ENCODE data around the gene ATP6V0B. TPM values are rescaled to one million over a fixed set of nuclear protein-coding genes. Genes with fewer than 3 reads are reported as not detected.

ATP6V0B gene
- total RNA-seq, 4 donors from 2014 or later: 111 to 223 (median 139) TPM

DNA sequence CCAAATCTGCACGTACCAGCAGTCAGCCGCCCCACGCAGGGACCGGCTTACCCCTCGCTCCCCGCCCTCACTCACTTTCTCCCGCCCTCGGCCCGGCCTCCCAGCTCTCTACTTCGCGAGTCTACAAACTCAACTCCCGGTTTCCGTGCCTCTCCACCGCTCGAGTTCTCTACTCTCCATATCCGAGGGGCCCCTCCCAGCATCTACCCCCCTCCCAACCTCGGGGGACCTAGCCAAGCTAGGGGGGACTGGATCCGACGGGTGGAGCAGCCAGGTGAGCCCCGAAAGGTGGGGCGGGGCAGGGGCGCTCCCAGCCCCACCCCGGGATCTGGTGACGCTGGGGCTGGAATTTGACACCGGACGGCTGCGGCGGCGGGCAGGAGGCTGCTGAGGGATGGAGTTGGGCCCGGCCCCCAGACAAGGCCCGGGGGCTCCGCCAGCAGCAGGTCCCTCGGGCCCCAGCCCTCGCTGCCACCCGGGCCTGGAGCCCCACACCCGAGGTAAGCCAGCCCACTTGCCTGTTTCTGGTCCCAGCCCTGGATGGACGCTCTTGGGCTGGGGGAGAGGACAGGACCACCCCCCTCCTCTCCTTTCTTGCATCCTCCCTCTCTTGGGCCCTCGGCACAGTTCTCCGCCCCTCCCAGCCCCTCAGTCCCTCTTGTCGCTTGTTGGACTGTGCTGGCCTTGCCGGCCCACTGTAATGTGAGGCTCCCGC lies 41.2 kb upstream of the ATP6V0B start, which contains the start of gene ARTN:
ARTN (plus strand) TSS at position 416 of the 715 bp plus-strand sequence. CDS start 1,856 bp downstream, outside the sequence.
- TF ChIP-seq CTCF (IDR thresholded peaks at IDR 0.05): no peak
- no peak for DNase-seq (ENCODE audit: low spot score)
- no peak for ATAC-seq (ENCODE audit: low FRiP score)

DNA sequence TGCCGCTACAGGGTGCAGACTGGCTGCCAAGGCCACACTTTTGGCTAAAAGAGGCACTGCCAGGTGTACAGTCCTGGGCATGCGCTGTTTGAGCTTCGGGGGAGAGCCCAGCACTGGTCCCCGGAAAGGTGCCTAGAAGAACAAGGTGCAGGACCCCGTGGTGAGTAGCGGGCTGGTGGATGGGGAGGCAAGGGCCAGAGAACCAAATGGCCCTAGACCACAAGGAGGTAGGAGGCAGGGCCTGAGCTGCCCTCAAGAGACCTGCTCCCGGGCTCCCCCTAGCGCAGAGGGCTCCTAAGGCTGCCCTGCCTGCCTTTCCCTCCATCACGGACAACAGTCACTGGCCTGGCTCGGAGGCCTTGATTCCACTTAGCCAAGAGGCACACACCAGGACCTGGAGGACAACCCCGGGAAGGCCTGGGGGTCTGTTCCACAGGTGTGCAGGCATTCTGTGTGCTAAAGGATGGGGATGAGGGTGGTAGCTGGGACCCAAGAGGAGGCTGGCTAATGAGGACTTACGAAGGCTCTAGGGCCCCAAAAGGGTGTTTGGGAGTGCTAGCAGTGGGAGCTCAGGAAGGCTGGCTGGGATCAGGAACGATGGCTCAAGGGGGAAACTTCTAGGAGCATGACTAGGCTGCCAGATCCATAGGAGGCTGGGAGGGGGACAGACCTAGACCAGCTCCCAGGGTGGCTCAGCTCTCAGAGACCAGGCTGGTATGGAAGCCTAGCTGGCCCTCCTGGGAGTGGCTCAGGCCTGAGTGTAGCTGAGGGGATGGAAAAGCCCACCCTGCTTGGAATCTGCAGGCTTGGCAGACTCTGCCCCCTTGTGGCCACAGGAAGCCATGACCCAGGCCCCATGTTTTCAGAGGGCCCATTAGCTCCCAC lies 40.4 kb upstream of the ATP6V0B start:
- peak; percentile 41 for DNase-seq (ENCODE audit: low spot score)
- peak; percentile 41 for ATAC-seq (ENCODE audit: low FRiP score)
- peak in 2 of 3 donors; percentile 41 to 66 for TF ChIP-seq CTCF (IDR thresholded peaks at IDR 0.05)

DNA sequence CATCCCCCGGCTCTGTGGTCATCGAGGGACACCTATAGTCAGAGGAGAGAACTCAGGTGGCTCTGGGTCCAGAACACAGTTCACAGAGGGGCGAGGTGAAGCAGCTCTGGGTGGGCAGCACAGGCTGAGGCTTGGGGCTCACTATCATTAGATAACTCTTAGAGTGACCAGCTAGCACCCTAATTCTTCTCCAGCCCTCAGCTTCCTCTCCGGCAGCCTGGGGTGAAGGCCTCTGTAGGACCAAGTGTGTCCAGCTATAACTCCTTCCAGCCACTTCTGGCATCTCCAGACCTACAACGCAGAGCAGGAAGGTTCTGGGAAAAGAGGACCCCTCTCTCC lies 39.8 kb upstream of the ATP6V0B start:
- ATAC-seq (ENCODE audit: low FRiP score) (no peak), DNase-seq (ENCODE audit: low spot score) (no peak)
- TF ChIP-seq CTCF (IDR thresholded peaks at IDR 0.05): no peak

DNA sequence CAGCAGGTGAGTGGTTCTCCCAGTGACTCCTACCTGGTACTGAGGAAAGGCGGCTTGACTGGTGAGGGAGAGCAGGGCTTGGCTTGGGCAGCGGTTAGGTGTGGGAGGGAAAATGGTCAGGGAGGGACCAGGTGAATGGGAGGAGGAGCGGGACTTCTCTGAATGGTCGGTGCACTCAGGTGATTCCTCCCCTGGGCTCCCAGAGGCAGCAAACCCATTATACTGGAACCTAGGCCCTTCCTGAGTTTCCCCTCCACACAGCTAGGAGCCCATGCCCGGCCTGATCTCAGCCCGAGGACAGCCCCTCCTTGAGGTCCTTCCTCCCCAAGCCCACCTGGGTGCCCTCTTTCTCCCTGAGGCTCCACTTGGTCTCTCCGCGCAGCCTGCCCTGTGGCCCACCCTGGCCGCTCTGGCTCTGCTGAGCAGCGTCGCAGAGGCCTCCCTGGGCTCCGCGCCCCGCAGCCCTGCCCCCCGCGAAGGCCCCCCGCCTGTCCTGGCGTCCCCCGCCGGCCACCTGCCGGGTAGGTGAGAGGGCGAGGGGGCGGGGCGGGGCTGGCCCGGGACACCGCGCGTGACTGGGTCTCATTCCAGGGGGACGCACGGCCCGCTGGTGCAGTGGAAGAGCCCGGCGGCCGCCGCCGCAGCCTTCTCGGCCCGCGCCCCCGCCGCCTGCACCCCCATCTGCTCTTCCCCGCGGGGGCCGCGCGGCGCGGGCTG lies 38.9 kb upstream of the ATP6V0B start:
- ATAC-seq (ENCODE audit: low FRiP score) (no peak), DNase-seq (ENCODE audit: low spot score) (no peak)
- no peak for TF ChIP-seq CTCF (IDR thresholded peaks at IDR 0.05)

GRCh38 chr1:43936431-43937151 lies 38.2 kb upstream of the ATP6V0B start:
- TF ChIP-seq CTCF (IDR thresholded peaks at IDR 0.05): no peak
- ATAC-seq (ENCODE audit: low FRiP score) (peak; percentile 8), DNase-seq (ENCODE audit: low spot score) (no peak)

- ATAC-seq (ENCODE audit: low FRiP score): no peak
- TF ChIP-seq CTCF (IDR thresholded peaks at IDR 0.05): no peak
- DNase-seq (ENCODE audit: low spot score): no peak
These were observed 37.4 kb upstream of the ATP6V0B start for GRCh38 chr1:43937179-43937865.
